HepG2 (cell line): Measurements from ENCODE around the gene MMP24OS. TPM values are rescaled to one million over a fixed set of nuclear protein-coding genes. Genes with fewer than 3 reads are reported as not detected.

Experiments used
- ATAC-seq: fragments of 200-7000 bp; cut with Tn5 transposase; 3 replicates; pipeline ENCODE4 v1.9.1; 2020; ENCODE audit warnings: mild to moderate bottlenecking, moderate library complexity
- BruUV-seq: library from RNA; stranded (reverse); fragments of 400-500 nt; replicated peaks from 2 replicates; lab custom pipeline; 2021; lab: Mats Ljungman, UMichigan
- CTCF ChIA-PET: fragments of 300-600 bp; formaldehyde crosslinking; extraction: SDS; loops from one replicate; lab custom pipeline; 2021; ENCODE audit warnings: low total read pairs, inconsistent platforms, low intra/inter-chr PET ratio; lab: Yijun Ruan, JAX
- POLR2A ChIA-PET: fragments of 350-600 bp; sonication (Branson Sonifier 250); formaldehyde crosslinking; loops from one replicate; lab custom pipeline; 2020; ENCODE audit warnings: antibody characterized with exemption, inconsistent platforms; lab: Yijun Ruan, JAX
- DNase-seq: peaks from one replicate; pipeline ENCODE4 v3.0.0-alpha.2; 2015; ENCODE audit warnings: low spot score
- FAIRE-seq: peaks from 3 replicates; lab custom pipeline; 2011; peaks lifted over from hg19 to GRCh38; lab: Jason Lieb, UNC
- H2AFZ ChIP-seq: one replicate; pipeline ENCODE4 v1.6.1; 2011; ENCODE audit warnings: low read length, inconsistent platforms
- H3K27ac ChIP-seq: fragments of 300-600 bp; 3 replicates; pipeline ENCODE4 v1.8.0; 2011; ENCODE audit warnings: mixed run types, mild to moderate bottlenecking, mixed read lengths, low read length, inconsistent platforms; ENCODE audit not compliant: insufficient read depth; ENCODE audit errors: extremely low read length
- H3K27me3 ChIP-seq, 2 experiments: fragments of 200-600 bp in 1 of 2; 2 replicates in 1 of 2; 3 replicates in 1 of 2; pipeline versions ENCODE4 v1.6.0 to v1.8.0; 2011; ENCODE audit warnings: low read length in 2 of 2, mild to moderate bottlenecking in 2 of 2, moderate library complexity in 2 of 2, inconsistent platforms in 1 of 2; ENCODE audit not compliant: insufficient read depth in 2 of 2, control insufficient read depth in 1 of 2
- H3K36me3 ChIP-seq, 2 experiments: fragments of 200-600 bp in 1 of 2; replicated peaks in 1 of 2; 2 replicates in 1 of 2; 3 replicates in 1 of 2; pipeline versions ENCODE4 v1.5.1 to v1.8.0; 2011; ENCODE audit warnings: low read length in 2 of 2, inconsistent platforms in 1 of 2; ENCODE audit not compliant: insufficient read depth in 2 of 2, control insufficient read depth in 1 of 2
- H3K4me1 ChIP-seq: 2 replicates; pipeline ENCODE4 v1.5.1; 2012; ENCODE audit warnings: low read length, inconsistent platforms; ENCODE audit not compliant: insufficient read depth
- H3K4me2 ChIP-seq: 2 replicates; pipeline ENCODE4 v1.6.0; 2011; ENCODE audit warnings: low read depth, low read length, inconsistent platforms
- H3K4me3 ChIP-seq, 3 experiments: fragments of 200-600 bp in 1 of 3; sonication (generic), shearing (Covaris generic) in 1 of 3; replicated peaks in 1 of 3; 2 replicates each; pipeline ENCODE4 v1.5.1; 2011 to 2016; ENCODE audit warnings: low read length in 3 of 3, inconsistent platforms in 2 of 3, low read depth in 2 of 3, mild to moderate bottlenecking in 2 of 3, control low read depth in 1 of 3, mixed read lengths in 1 of 3; ENCODE audit not compliant: insufficient read depth in 1 of 3
- H3K79me2 ChIP-seq: one replicate; pipeline ENCODE4 v1.6.1; 2011; ENCODE audit warnings: low read length, inconsistent platforms; ENCODE audit not compliant: insufficient read depth
- H3K9ac ChIP-seq: 2 replicates; pipeline ENCODE4 v1.6.0; 2011; ENCODE audit warnings: mild to moderate bottlenecking, low read depth, low read length, inconsistent platforms; ENCODE audit not compliant: insufficient read depth
- H3K9me3 ChIP-seq: 2 replicates; pipeline ENCODE4 v1.5.1; 2012; ENCODE audit warnings: mild to moderate bottlenecking, low read length
- H4K20me1 ChIP-seq: 2 replicates; pipeline ENCODE4 v1.6.0; 2011; ENCODE audit warnings: inconsistent platforms, mild to moderate bottlenecking, low read length, moderate library complexity; ENCODE audit not compliant: insufficient read depth
- CREB1 ChIP-seq, 2 experiments: fragments of 450-650 bp in 1 of 2; IDR thresholded peaks; 2 replicates each; pipeline ENCODE4 v1.6.1; 2016 to 2017; ENCODE audit warnings: control low read depth in 1 of 2, mild to moderate bottlenecking in 1 of 2, missing compliant biosample characterization in 1 of 2, missing genetic modification characterization in 1 of 2
- HES4 ChIP-seq: sonication (generic); formaldehyde crosslinking; IDR thresholded peaks from 2 replicates; pipeline ENCODE4 v1.9.0; 2021; ENCODE audit warnings: mild to moderate bottlenecking, missing genetic modification reagents, borderline replicate concordance
- HNF4A ChIP-seq: sonication (generic); formaldehyde crosslinking; IDR thresholded peaks from 2 replicates; pipeline ENCODE4 v1.4.0; 2020; ENCODE audit warnings: missing genetic modification reagents
- KAT2B ChIP-seq: fragments of 150-350 bp; IDR thresholded peaks from 2 replicates; pipeline ENCODE4 v1.6.1; 2014; ENCODE audit warnings: low read depth, low read length, borderline replicate concordance
- REST ChIP-seq, 2 experiments: IDR thresholded peaks; 2 replicates each; pipeline ENCODE4 v1.6.1; 2011 to 2012; ENCODE audit warnings: low read length in 2 of 2, borderline replicate concordance in 1 of 2, low read depth in 1 of 2, mild to moderate bottlenecking in 1 of 2, moderate library complexity in 1 of 2
- TRAFD1 ChIP-seq: sonication (generic); formaldehyde crosslinking; IDR thresholded peaks from 2 replicates; pipeline ENCODE4 v1.5.1; 2020; ENCODE audit warnings: missing genetic modification reagents, mild to moderate bottlenecking, borderline replicate concordance
- ZBTB33 ChIP-seq: sonication (generic); formaldehyde crosslinking; IDR thresholded peaks from 2 replicates; pipeline ENCODE4 v1.4.0; 2020; ENCODE audit warnings: missing genetic modification reagents
- ZFP90 ChIP-seq: sonication (generic); formaldehyde crosslinking; IDR thresholded peaks from 2 replicates; pipeline ENCODE4 v1.8.0; 2022; ENCODE audit warnings: missing genetic modification reagents, mild to moderate bottlenecking, inconsistent platforms, borderline replicate concordance
- ZNF704 ChIP-seq: sonication (generic); formaldehyde crosslinking; IDR thresholded peaks from 2 replicates; pipeline ENCODE4 v1.8.1; 2023; ENCODE audit warnings: mild to moderate bottlenecking, inconsistent platforms, moderate library complexity, missing genetic modification reagents, borderline replicate concordance
- ZNF768 ChIP-seq: sonication (generic); formaldehyde crosslinking; IDR thresholded peaks from 2 replicates; pipeline ENCODE4 v1.4.0; 2020; ENCODE audit warnings: missing genetic modification reagents
- WGBS: methylation state at CpG from one replicate; pipeline ENCODE4 v1.1.6; 2017; ENCODE audit warnings: low lambda C conversion rate; 5-methylcytosine and 5-hydroxymethylcytosine counted together
- in situ Hi-C: cut with HindIII; loops from 2 replicates; pipeline ENCODE4 v1.10.0; 2017; ENCODE audit warnings: low pct_unique_long_range_greater_than_20kb; ENCODE audit not compliant: extremely low pct_ligation_motif_present
- intact Hi-C: fragments of 100-400 bp; cut with micrococcal nuclease; formaldehyde crosslinking; loops from one replicate; pipeline ENCODE4 v1.10.0; 2022; ENCODE audit not compliant: unreplicated experiment
- polyA plus RNA-seq, 8 experiments: library from polyadenylated mRNA; depleted of rRNA in 3 of 8; stranded (reverse) in 7 of 8; unstranded in 1 of 8; fragments of >200 nt; fragmentation: Illumina TruSeq in 4 of 8; extraction: Trizol in 4 of 8; gene quantifications; 2 replicates each; pipeline versions ENCODE4 v1.2.1 to v1.2.3, GENCODE V29; 2011 to 2016; ENCODE audit warnings: low read depth in 4 of 8, missing spikeins in 1 of 8, mixed read lengths in 1 of 8; ENCODE audit not compliant: insufficient read depth in 1 of 8
- total RNA-seq, 5 experiments: library from RNA; depleted of rRNA; stranded (reverse); fragments of >200 nt; fragmentation: Illumina TruSeq; extraction: Trizol; gene quantifications; 2 replicates each; pipeline ENCODE4 v1.2.3, GENCODE V29; 2016; ENCODE audit warnings: low read depth in 1 of 5

The MMP24OS gene
- total and polyA plus RNA-seq, 2 of the 13 experiments (the other 11 are each of a cell fraction or from before 2014, with no cell fraction given): 6.0 to 8.5 TPM

GRCh38 chr20:35260426-35260825 lies 17.5 kb downstream of the MMP24OS start (continued):
- TF ChIP-seq CREB1 (IDR thresholded peaks at IDR 0.05) (no peak), CREB1 (CRISPR knock-in tag; IDR thresholded peaks at IDR 0.05) (no peak), ZFP90 (CRISPR knock-in tag) (0 out of 2 replicates have a peak, but pooled peaks have one; percentile 5), ZNF768 (CRISPR knock-in tag) (peak; percentile 13; the same call in 1 of the 2 replicates), ZBTB33 (CRISPR knock-in tag) (peak; percentile 65; the same call in 1 of the 2 replicates)

- peaks cover 24% of the 10 kb centered on the region for H3K4me1 ChIP-seq
- no peak for ATAC-seq
- intact Hi-C loops (no loop called here), in situ Hi-C loops (no loop called here)
- H3K4me3 ChIP-seq: no peak overlapping the region
- no peaks in the 10 kb centered on the region for H3K27me3 ChIP-seq
- POLR2A ChIA-PET: no interaction called here
- H3K79me2 ChIP-seq: no peaks in the 10 kb centered on the region
- FAIRE-seq: no peak
- H3K9me3 ChIP-seq: no peaks in the 10 kb centered on the region
- BruUV-seq: no TSS peak
- 18% methylated on average over 8 of the region's 8 CpGs for WGBS
- H3K4me2 ChIP-seq: no peak overlapping the region
- no peak overlapping the region for H2AFZ ChIP-seq
- no peak overlapping the region for H3K9ac ChIP-seq
- no peak for DNase-seq
- CTCF ChIA-PET: no interaction called here
- H3K27ac ChIP-seq: no peak overlapping the region
- H4K20me1 ChIP-seq: no peaks in the 10 kb centered on the region
- H3K36me3 ChIP-seq: no peaks in the 10 kb centered on the region
- TF ChIP-seq HES4 (CRISPR knock-in tag) (no peak), ZNF704 (CRISPR knock-in tag) (no peak), KAT2B (no peak), HNF4A (CRISPR knock-in tag) (0 out of 2 replicates have a peak, but pooled peaks have one; percentile 5), REST (IDR thresholded peaks at IDR 0.05; ENCODE audit: borderline replicate concordance in 1 of 2, low read depth in 1 of 2, low read length in 2 of 2) (peak in 1 of 2 experiments; percentile 56; a peak in 1 of 4 replicates), TRAFD1 (CRISPR knock-in tag) (no peak)
These were observed 20.6 kb downstream of the MMP24OS start for GRCh38 chr20:35257175-35257909.
